SK-N-SH (cell line): ENCODE measurements around the gene MBP. TPM values are rescaled to one million over a fixed set of nuclear protein-coding genes. Genes with fewer than 3 reads are reported as not detected.

Experiments used
- CTCF ChIA-PET: fragments of 300-600, 350-600 bp; formaldehyde crosslinking; extraction: SDS; loops from one replicate; lab custom pipeline; 2021; lab: Yijun Ruan, JAX
- POLR2A ChIA-PET: fragments of 350-600 bp; sonication (Branson Sonifier 250); formaldehyde crosslinking; extraction: SDS; loops from one replicate; lab custom pipeline; 2020; ENCODE audit warnings: antibody characterized with exemption, inconsistent platforms; lab: Yijun Ruan, JAX
- DNase-seq: peaks from one replicate; pipeline ENCODE4 v3.0.0; 2012
- H2AFZ ChIP-seq: fragments of 200-600 bp; sonication (generic); 2 replicates; pipeline ENCODE4 v1.8.1; 2016; ENCODE audit warnings: antibody characterized with exemption, mild to moderate bottlenecking, low read depth
- H3F3A ChIP-seq: fragments of 200-600 bp; sonication (generic); replicated peaks from 2 replicates; pipeline ENCODE3; 2016; ENCODE audit warnings: antibody characterized with exemption, mild to moderate bottlenecking; ENCODE audit not compliant: insufficient read depth
- H3K27ac ChIP-seq, 2 experiments: fragments of 200-500 bp in 1 of 2; fragments of 200-600 bp in 1 of 2; sonication (Bioruptor generic) in 1 of 2; sonication (generic), shearing (Covaris generic) in 1 of 2; 2 replicates each; pipeline versions ENCODE4 v1.5.1 to v1.6.1; 2014 to 2016; ENCODE audit warnings: low read depth in 2 of 2, inconsistent platforms in 1 of 2, low read length in 1 of 2, mild to moderate bottlenecking in 1 of 2, mixed read lengths in 1 of 2
- H3K27me3 ChIP-seq: fragments of 200-600 bp; sonication (generic), shearing (Covaris generic); 2 replicates; pipeline ENCODE4 v1.6.1; 2016; ENCODE audit warnings: mixed run types; ENCODE audit not compliant: insufficient read depth
- H3K36me3 ChIP-seq, 2 experiments: fragments of 200-500 bp in 1 of 2; fragments of 200-600 bp in 1 of 2; sonication (Bioruptor generic) in 1 of 2; sonication (generic) in 1 of 2; replicated peaks in 1 of 2; 2 replicates each; pipeline versions ENCODE3 to v1.5.1; 2014 to 2016; ENCODE audit warnings: low read length in 1 of 2, mild to moderate bottlenecking in 1 of 2; ENCODE audit not compliant: insufficient read depth in 2 of 2, control insufficient read depth in 1 of 2
- H3K4me1 ChIP-seq, 2 experiments: fragments of 200-500 bp in 1 of 2; fragments of 200-600 bp in 1 of 2; sonication (Bioruptor generic) in 1 of 2; sonication (generic), shearing (Covaris generic) in 1 of 2; 2 replicates each; pipeline versions ENCODE4 v1.5.1 to v1.6.1; 2014 to 2016; ENCODE audit warnings: low read depth in 1 of 2, low read length in 1 of 2, mixed run types in 1 of 2; ENCODE audit not compliant: insufficient read depth in 2 of 2, control insufficient read depth in 1 of 2
- H3K4me2 ChIP-seq: fragments of 200-600 bp; sonication (generic), shearing (Covaris generic); 2 replicates; pipeline ENCODE4 v1.6.1; 2017; ENCODE audit warnings: mixed run types
- H3K4me3 ChIP-seq, 2 experiments: fragments of 200-500 bp in 1 of 2; fragments of 200-600 bp in 1 of 2; sonication (Bioruptor generic) in 1 of 2; sonication (generic), shearing (Covaris generic) in 1 of 2; 2 replicates each; pipeline versions ENCODE4 v1.5.1 to v1.8.1; 2014 to 2016; ENCODE audit warnings: low read depth in 2 of 2, inconsistent platforms in 1 of 2, low read length in 1 of 2, mild to moderate bottlenecking in 1 of 2, mixed read lengths in 1 of 2, moderate library complexity in 1 of 2
- H3K79me2 ChIP-seq: fragments of 200-600 bp; sonication (generic); 2 replicates; pipeline ENCODE4 v1.8.1; 2017; ENCODE audit warnings: mild to moderate bottlenecking; ENCODE audit not compliant: insufficient read depth
- H3K9ac ChIP-seq: fragments of 200-600 bp; sonication (generic); 2 replicates; pipeline ENCODE4 v1.6.1; 2017; ENCODE audit warnings: mixed run types
- H3K9me2 ChIP-seq: fragments of 200-600 bp; sonication (generic); 2 replicates; pipeline ENCODE4 v1.6.1; 2017; ENCODE audit warnings: mixed run types
- H3K9me3 ChIP-seq: fragments of 200-600 bp; sonication (generic); 2 replicates; pipeline ENCODE4 v1.6.1; 2017; ENCODE audit warnings: mixed run types, mild to moderate bottlenecking, moderate library complexity
- H4K20me1 ChIP-seq: fragments of 200-600 bp; sonication (generic); 2 replicates; pipeline ENCODE4 v1.6.1; 2017; ENCODE audit warnings: mild to moderate bottlenecking, mixed run types; ENCODE audit not compliant: insufficient read depth
- CHD2 ChIP-seq: fragments of 150-350 bp; IDR thresholded peaks from 2 replicates; pipeline ENCODE4 v1.6.1; 2018; ENCODE audit warnings: low read length; ENCODE audit not compliant: partially characterized antibody
- CTCF ChIP-seq: fragments of 200-600 bp; sonication (generic); IDR thresholded peaks from 2 replicates; pipeline ENCODE4 v1.6.1; 2017; ENCODE audit warnings: antibody characterized with exemption, mild to moderate bottlenecking, moderate library complexity
- ELF1 ChIP-seq: IDR thresholded peaks from 2 replicates; pipeline ENCODE4 v1.4.0; 2012
- EP300 ChIP-seq, 2 experiments: IDR thresholded peaks; 2 replicates each; pipeline versions ENCODE4 v1.4.0 to v1.6.1; 2012; ENCODE audit warnings: borderline replicate concordance in 1 of 2, low read depth in 1 of 2, low read length in 1 of 2
- EZH2phosphoT487 ChIP-seq: fragments of 200-600 bp; sonication (generic); IDR thresholded peaks from 2 replicates; pipeline ENCODE4 v1.6.1; 2017; ENCODE audit warnings: low read depth, mixed run types, mild to moderate bottlenecking, antibody characterized with exemption, moderate library complexity, borderline replicate concordance
- FOXJ3 ChIP-seq: sonication (generic); formaldehyde crosslinking; IDR thresholded peaks from 2 replicates; pipeline ENCODE4 v1.5.1; 2020; ENCODE audit warnings: mild to moderate bottlenecking, missing genetic modification reagents
- GATA2 ChIP-seq: sonication (generic); formaldehyde crosslinking; IDR thresholded peaks from 2 replicates; pipeline ENCODE4 v1.5.0; 2020; ENCODE audit warnings: mild to moderate bottlenecking, missing genetic modification reagents
- JUND ChIP-seq: IDR thresholded peaks from 2 replicates; pipeline ENCODE4 v1.4.0; 2012
- MAX ChIP-seq: IDR thresholded peaks from 2 replicates; pipeline ENCODE4 v1.4.0; 2012; ENCODE audit warnings: low read depth
- PBX3 ChIP-seq: IDR thresholded peaks from 2 replicates; pipeline ENCODE4; 2012
- POLR2AphosphoS5 ChIP-seq: IDR thresholded peaks from 2 replicates; pipeline ENCODE4 v1.6.1; 2012; ENCODE audit warnings: low read depth, low read length
- RCOR1 ChIP-seq: fragments of 150-350 bp; IDR thresholded peaks from 2 replicates; pipeline ENCODE4 v1.6.1; 2017; ENCODE audit warnings: antibody characterized with exemption, low read length
- REST ChIP-seq: IDR thresholded peaks from 2 replicates; pipeline ENCODE4 v1.6.1; 2012; ENCODE audit warnings: mild to moderate bottlenecking, low read depth, low read length, moderate library complexity
- RXRA ChIP-seq: IDR thresholded peaks from 2 replicates; pipeline ENCODE4 v1.4.0; 2012; ENCODE audit warnings: low read depth, mild to moderate bottlenecking, borderline replicate concordance
- SMC3 ChIP-seq: IDR thresholded peaks from 2 replicates; pipeline ENCODE4 v1.6.1; 2012; ENCODE audit warnings: low read depth, low read length, improper control_type of control experiment
- TAF1 ChIP-seq: IDR thresholded peaks from 2 replicates; pipeline ENCODE4 v1.6.1; 2012; ENCODE audit warnings: low read depth, mild to moderate bottlenecking, low read length, moderate library complexity, borderline replicate concordance
- YY1 ChIP-seq: IDR thresholded peaks from 2 replicates; pipeline ENCODE4 v1.4.0; 2012; ENCODE audit warnings: low read depth, mild to moderate bottlenecking
- WGBS: methylation state at CpG from one replicate; pipeline ENCODE4 v1.1.6; 2017; ENCODE audit warnings: low lambda C conversion rate; 5-methylcytosine and 5-hydroxymethylcytosine counted together
- polyA plus RNA-seq, 3 experiments: library from polyadenylated mRNA; depleted of rRNA; stranded (reverse); fragments of >200 nt; gene quantifications; 2 replicates each; pipeline ENCODE4 v1.2.3, GENCODE V29; 2012
- TF ChIP-seq, protein P1 (sequence below): IDR thresholded peaks from 2 replicates; pipeline ENCODE4 v1.4.0; 2012; ENCODE audit warnings: low read depth, borderline replicate concordance
- TF ChIP-seq, protein P2 (sequence below): fragments of 150-350 bp; IDR thresholded peaks from 2 replicates; pipeline ENCODE4 v1.6.1; 2017; ENCODE audit warnings: antibody characterized with exemption, low read length, low read depth, borderline replicate concordance

The MBP gene
- polyA plus RNA-seq, 1 of the 3 experiments (the other 2 are of a cell fraction): 1.6 TPM

GRCh38 chr18:77111449-77111848 is 21.1 kb downstream of the MBP start:
- no peaks in the 10 kb centered on the region for H3K9me3 ChIP-seq
- WGBS: 81% methylated on average over 7 of the region's 11 CpGs
- POLR2A ChIA-PET: no interaction called here
- no peaks in the 10 kb centered on the region for H4K20me1 ChIP-seq
- H3K79me2 ChIP-seq: no peaks in the 10 kb centered on the region
- no peak overlapping the region for H3K4me2 ChIP-seq
- H3K36me3 ChIP-seq: no peaks in the 10 kb centered on the region
- peaks cover 0 to 16% of the 10 kb centered on the region in 2 experiments; a peak in 2 of 4 replicates for H3K4me1 ChIP-seq
- CTCF ChIA-PET: interaction anchor here (0.7 kb wide), 1 partner anchor 24 kb away, joined by 3 read pairs; no protein-coding TSS in a partner anchor
- H3K27ac ChIP-seq: no peak overlapping the region
- H3F3A ChIP-seq: no peaks in the 10 kb centered on the region
- no peak overlapping the region for H3K9ac ChIP-seq
- H3K4me3 ChIP-seq: no peak overlapping the region
- H3K9me2 ChIP-seq: no peaks in the 10 kb centered on the region
- H3K27me3 ChIP-seq: no peaks in the 10 kb centered on the region
- H2AFZ ChIP-seq: no peak overlapping the region
- TF ChIP-seq CTCF: no peak
- no peak for TF ChIP-seq ELF1
- TF ChIP-seq JUND: no peak
- TF ChIP-seq YY1: no peak
- no peak for TF ChIP-seq RXRA
- no peak for TF ChIP-seq EP300 (IDR thresholded peaks at IDR 0.05; ENCODE audit: borderline replicate concordance in 1 of 2, low read depth in 1 of 2, low read length in 1 of 2)
- no peak for TF ChIP-seq EZH2phosphoT487
- no peak for TF ChIP-seq POLR2AphosphoS5
- no peak for TF ChIP-seq REST
- TF ChIP-seq CHD2: no peak
- TF ChIP-seq MAX: no peak
- no peak for TF ChIP-seq GATA2 (CRISPR knock-in tag)
- no peak for TF ChIP-seq FOXJ3
- no peak for TF ChIP-seq RCOR1
- TF ChIP-seq, protein P1, sequence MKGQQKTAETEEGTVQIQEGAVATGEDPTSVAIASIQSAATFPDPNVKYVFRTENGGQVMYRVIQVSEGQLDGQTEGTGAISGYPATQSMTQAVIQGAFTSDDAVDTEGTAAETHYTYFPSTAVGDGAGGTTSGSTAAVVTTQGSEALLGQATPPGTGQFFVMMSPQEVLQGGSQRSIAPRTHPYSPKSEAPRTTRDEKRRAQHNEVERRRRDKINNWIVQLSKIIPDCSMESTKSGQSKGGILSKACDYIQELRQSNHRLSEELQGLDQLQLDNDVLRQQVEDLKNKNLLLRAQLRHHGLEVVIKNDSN: no peak
- TF ChIP-seq SMC3: no peak
- no peak for TF ChIP-seq TAF1
- TF ChIP-seq, protein P2, sequence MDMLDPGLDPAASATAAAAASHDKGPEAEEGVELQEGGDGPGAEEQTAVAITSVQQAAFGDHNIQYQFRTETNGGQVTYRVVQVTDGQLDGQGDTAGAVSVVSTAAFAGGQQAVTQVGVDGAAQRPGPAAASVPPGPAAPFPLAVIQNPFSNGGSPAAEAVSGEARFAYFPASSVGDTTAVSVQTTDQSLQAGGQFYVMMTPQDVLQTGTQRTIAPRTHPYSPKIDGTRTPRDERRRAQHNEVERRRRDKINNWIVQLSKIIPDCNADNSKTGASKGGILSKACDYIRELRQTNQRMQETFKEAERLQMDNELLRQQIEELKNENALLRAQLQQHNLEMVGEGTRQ: no peak
- TF ChIP-seq PBX3: no peak
- no peak for DNase-seq
